OCI-LY3 (cell line): ENCODE measurements around the gene AOAH.

Experiments
- H2AFZ ChIP-seq: fragments of 200-600, 300-600 bp; shearing (Covaris generic); 2 replicates; pipeline ENCODE4 v1.6.0; 2014; ENCODE audit warnings: antibody characterized with exemption, low read depth, low read length
- H3K27ac ChIP-seq: fragments of 200-600, 300-600 bp; sonication (generic); 2 replicates; pipeline ENCODE4 v1.5.1; 2014; ENCODE audit warnings: mild to moderate bottlenecking, low read length, moderate library complexity, mixed read lengths
- H3K27me3 ChIP-seq: fragments of 200-600, 300-600 bp; sonication (generic); 2 replicates; pipeline ENCODE4 v1.6.1; 2014; ENCODE audit warnings: low read depth, low read length, mixed read lengths
- H3K36me3 ChIP-seq: fragments of 200-600, 300-600 bp; sonication (generic); replicated peaks from 2 replicates; pipeline ENCODE3; 2014; ENCODE audit warnings: low read depth, low read length, mixed read lengths
- H3K4me1 ChIP-seq: fragments of 300-600, 200-600 bp; sonication (generic); 2 replicates; pipeline ENCODE4 v1.6.1; 2014; ENCODE audit warnings: low read length, mixed read lengths
- H3K4me2 ChIP-seq: fragments of 200-600, 300-600 bp; sonication (generic); 2 replicates; pipeline ENCODE4 v1.6.1; 2014; ENCODE audit warnings: low read length, mixed read lengths
- H3K4me3 ChIP-seq: fragments of 300-600, 200-600 bp; sonication (generic); 2 replicates; pipeline ENCODE4 v1.5.1; 2014; ENCODE audit warnings: antibody characterized with exemption, mild to moderate bottlenecking, low read length, moderate library complexity
- H3K79me2 ChIP-seq: fragments of 300-600, 200-600 bp; shearing (Covaris generic); 2 replicates; pipeline ENCODE4 v1.6.1; 2014; ENCODE audit warnings: mild to moderate bottlenecking, low read length, mixed read lengths
- H3K9ac ChIP-seq: fragments of 300-600, 200-600 bp; shearing (Covaris generic); 2 replicates; pipeline ENCODE4 v1.6.0; 2014; ENCODE audit warnings: mild to moderate bottlenecking, low read length, moderate library complexity
- H3K9me3 ChIP-seq: fragments of 200-600, 300-600 bp; shearing (Covaris generic); 2 replicates; pipeline ENCODE4 v1.6.1; 2014; ENCODE audit warnings: low read length, mixed read lengths; ENCODE audit not compliant: insufficient read depth
- H4K20me1 ChIP-seq: fragments of 200-600, 300-600 bp; sonication (generic); 2 replicates; pipeline ENCODE4 v1.6.1; 2016; ENCODE audit warnings: low read length, mixed read lengths; ENCODE audit not compliant: insufficient read depth
- EZH2phosphoT487 ChIP-seq: fragments of 200-600 bp; shearing (Covaris generic); IDR thresholded peaks from 2 replicates; pipeline ENCODE4 v1.6.1; 2018; ENCODE audit warnings: antibody characterized with exemption, mixed run types, low read depth
- TF ChIP-seq, protein P1 (sequence below): fragments of 200-600, 300-600 bp; sonication (generic); IDR thresholded peaks from 2 replicates; pipeline ENCODE4 v1.5.1; 2014; ENCODE audit warnings: antibody characterized with exemption, low read length, low read depth

The AOAH gene

DNA sequence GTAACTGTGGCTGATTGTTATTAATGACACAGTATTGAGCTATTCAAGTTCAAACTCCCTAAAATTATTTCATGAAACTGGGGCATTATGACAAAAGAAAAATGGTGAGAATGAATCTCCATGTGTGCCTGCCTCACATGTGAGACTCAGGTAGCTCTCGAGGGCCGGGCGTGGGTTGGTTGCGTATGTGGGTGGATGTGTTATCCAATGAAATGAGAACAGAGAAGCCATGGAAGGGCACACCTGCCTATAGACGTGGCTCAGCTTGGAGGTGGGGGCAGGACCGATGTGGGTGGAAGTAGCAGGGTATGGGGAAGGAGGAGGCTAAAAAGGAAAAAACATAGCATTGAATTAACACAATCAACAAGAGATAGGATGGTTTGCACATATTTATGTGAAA is 96.5 kb downstream of the AOAH start:
- Histone ChIP-seq H3K36me3 (no peaks in the 10 kb centered on the region), H3K27ac (no peak overlapping the region), H3K27me3 (peaks cover 48% of the 10 kb centered on the region), H2AFZ (no peak overlapping the region), H4K20me1 (no peaks in the 10 kb centered on the region), H3K4me2 (no peak overlapping the region), H3K9ac (no peak overlapping the region), H3K4me1 (peaks cover 17% of the 10 kb centered on the region), H3K9me3 (no peaks in the 10 kb centered on the region), H3K79me2 (no peaks in the 10 kb centered on the region), H3K4me3 (no peak overlapping the region)
- TF ChIP-seq, protein P1, sequence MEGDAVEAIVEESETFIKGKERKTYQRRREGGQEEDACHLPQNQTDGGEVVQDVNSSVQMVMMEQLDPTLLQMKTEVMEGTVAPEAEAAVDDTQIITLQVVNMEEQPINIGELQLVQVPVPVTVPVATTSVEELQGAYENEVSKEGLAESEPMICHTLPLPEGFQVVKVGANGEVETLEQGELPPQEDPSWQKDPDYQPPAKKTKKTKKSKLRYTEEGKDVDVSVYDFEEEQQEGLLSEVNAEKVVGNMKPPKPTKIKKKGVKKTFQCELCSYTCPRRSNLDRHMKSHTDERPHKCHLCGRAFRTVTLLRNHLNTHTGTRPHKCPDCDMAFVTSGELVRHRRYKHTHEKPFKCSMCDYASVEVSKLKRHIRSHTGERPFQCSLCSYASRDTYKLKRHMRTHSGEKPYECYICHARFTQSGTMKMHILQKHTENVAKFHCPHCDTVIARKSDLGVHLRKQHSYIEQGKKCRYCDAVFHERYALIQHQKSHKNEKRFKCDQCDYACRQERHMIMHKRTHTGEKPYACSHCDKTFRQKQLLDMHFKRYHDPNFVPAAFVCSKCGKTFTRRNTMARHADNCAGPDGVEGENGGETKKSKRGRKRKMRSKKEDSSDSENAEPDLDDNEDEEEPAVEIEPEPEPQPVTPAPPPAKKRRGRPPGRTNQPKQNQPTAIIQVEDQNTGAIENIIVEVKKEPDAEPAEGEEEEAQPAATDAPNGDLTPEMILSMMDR = no peak
- TF ChIP-seq EZH2phosphoT487 = no peak

DNA sequence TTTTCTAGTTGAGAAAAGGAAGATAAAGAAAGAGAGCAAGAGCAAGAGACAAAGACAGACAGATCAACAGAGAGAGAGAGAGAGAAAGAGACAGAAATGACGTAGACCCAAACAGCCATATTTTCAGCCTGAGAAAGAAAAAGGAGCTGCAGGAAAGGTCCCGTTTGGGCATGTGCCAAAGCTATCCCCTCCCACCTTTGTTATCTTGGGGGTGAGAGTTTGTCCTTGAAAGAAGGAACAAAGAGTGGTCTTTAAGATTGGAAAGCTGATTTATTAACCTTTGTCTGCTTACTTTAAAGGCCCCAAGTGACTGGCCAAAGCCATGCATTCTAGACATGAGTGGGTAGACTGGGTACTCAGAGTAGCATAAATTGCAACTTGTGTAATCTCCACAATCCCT is 98.2 kb downstream of the AOAH start:
- Histone ChIP-seq H2AFZ (no peak overlapping the region), H3K79me2 (no peaks in the 10 kb centered on the region), H3K36me3 (no peaks in the 10 kb centered on the region), H4K20me1 (no peaks in the 10 kb centered on the region), H3K27me3 (peaks cover 44% of the 10 kb centered on the region), H3K4me2 (no peak overlapping the region), H3K4me1 (peaks cover 34% of the 10 kb centered on the region), H3K9me3 (no peaks in the 10 kb centered on the region), H3K4me3 (no peak overlapping the region), H3K27ac (no peak overlapping the region), H3K9ac (no peak overlapping the region)
- TF ChIP-seq, protein P1 = no peak
- TF ChIP-seq EZH2phosphoT487 = no peak

DNA sequence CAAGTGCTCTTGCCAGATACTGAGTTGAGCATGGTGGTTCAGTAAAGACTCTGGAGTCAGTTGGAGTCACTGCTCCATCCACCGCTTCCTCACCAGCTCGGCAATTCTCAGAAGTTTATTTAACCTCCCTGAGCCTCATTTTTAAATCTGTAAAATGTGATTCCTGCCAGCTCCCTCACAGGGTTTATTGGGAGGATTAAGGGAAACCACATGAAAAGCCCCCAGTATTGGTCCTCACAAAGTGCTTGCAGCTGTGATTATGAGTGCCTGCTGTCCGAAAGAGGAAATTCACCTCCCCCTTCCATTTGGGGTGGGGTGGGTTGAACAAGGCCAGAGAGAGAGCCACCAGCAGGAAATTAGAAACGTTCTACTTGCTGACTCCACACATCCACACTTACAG is 99.0 kb downstream of the AOAH start:
- Histone ChIP-seq H3K9me3 (no peaks in the 10 kb centered on the region), H3K79me2 (no peaks in the 10 kb centered on the region), H2AFZ (no peak overlapping the region), H3K9ac (no peak overlapping the region), H3K4me3 (no peak overlapping the region), H3K4me1 (peaks cover 41% of the 10 kb centered on the region), H3K36me3 (no peaks in the 10 kb centered on the region), H3K27ac (no peak overlapping the region), H3K27me3 (peaks cover 42% of the 10 kb centered on the region), H4K20me1 (no peaks in the 10 kb centered on the region), H3K4me2 (no peak overlapping the region)
- no peak for TF ChIP-seq EZH2phosphoT487
- TF ChIP-seq, protein P1 = no peak

DNA sequence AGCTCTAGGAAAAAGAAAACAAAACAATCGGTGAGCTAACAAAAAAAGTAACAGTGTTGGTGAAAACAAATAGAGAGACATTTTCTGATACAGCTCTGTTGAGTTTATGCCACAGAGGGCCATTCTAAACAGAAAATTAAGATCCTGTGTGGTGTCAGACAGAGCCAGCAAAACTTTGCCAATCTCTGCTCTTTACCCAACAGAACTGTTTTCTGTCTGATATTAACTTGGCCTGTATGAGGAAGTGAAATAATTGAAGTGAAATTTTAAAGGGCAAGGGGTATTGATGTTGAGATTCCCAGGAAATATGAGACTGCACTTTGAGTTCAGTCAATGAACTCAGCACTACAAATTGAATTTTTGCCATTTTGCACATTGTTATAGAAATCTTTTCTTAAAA is 101.0 kb downstream of the AOAH start:
- no peak overlapping the region for H2AFZ ChIP-seq
- H3K4me1 ChIP-seq = peaks cover 42% of the 10 kb centered on the region
- no peaks in the 10 kb centered on the region for H4K20me1 ChIP-seq
- no peaks in the 10 kb centered on the region for H3K9me3 ChIP-seq
- peaks cover 26% of the 10 kb centered on the region for H3K27me3 ChIP-seq
- H3K9ac ChIP-seq = no peak overlapping the region; the same call in 1 of the 2 replicates
- H3K36me3 ChIP-seq = no peaks in the 10 kb centered on the region
- H3K4me3 ChIP-seq = peak overlapping the region; percentile 29
- H3K4me2 ChIP-seq = peak overlapping the region; percentile 72
- TF ChIP-seq, protein P1 = no peak
- TF ChIP-seq EZH2phosphoT487 = no peak
- peak overlapping the region; percentile 23; the same call in 1 of the 2 replicates for H3K27ac ChIP-seq
- no peaks in the 10 kb centered on the region for H3K79me2 ChIP-seq
